Occipital lobe (tissue), 2 donors: ENCODE results near the gene ATXN10. TPM values are rescaled to one million over a fixed set of nuclear protein-coding genes. Genes with fewer than 3 reads are reported as not detected.

ENCODE experiments used
- DNase-seq: peaks from one replicate; lab custom pipeline; 2025; lab: John Stamatoyannopoulos, UW
- total RNA-seq: library from RNA; depleted of rRNA; stranded (reverse); fragments of >200 nt; gene quantifications from one replicate; pipeline ENCODE4 v1.2.3, GENCODE V29; 2014

Gene ATXN10
- total RNA-seq, 1 donor from 2014 or later, result 326 TPM

DNA sequence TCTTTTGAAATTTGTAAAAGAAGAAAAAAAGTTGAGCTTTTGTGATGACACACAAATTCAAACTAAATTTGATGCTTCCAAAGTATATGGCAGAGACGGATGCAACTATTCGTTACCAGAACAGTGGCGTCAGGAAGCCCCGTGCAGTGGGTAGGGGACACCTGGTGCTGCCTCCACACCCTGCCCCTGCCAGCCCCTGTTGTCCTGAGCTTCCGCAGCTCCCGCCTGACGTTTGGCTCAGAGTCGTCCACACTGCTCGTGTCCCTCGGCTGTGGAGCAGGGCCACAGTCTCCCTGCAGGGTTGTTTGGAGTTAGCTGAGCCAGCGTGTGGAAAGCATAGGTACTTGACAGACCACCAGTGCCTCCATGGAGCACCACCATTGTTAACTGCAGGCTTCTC is 86.3 kb downstream of the ATXN10 start:
- DNase-seq, result no peak

- no peak for DNase-seq
Observed at GRCh38 chr22:45758603-45759002, 87.0 kb downstream of the ATXN10 start.

- no peak for DNase-seq
Observed at GRCh38 chr22:45760682-45761081, 89.0 kb downstream of the ATXN10 start.

DNA sequence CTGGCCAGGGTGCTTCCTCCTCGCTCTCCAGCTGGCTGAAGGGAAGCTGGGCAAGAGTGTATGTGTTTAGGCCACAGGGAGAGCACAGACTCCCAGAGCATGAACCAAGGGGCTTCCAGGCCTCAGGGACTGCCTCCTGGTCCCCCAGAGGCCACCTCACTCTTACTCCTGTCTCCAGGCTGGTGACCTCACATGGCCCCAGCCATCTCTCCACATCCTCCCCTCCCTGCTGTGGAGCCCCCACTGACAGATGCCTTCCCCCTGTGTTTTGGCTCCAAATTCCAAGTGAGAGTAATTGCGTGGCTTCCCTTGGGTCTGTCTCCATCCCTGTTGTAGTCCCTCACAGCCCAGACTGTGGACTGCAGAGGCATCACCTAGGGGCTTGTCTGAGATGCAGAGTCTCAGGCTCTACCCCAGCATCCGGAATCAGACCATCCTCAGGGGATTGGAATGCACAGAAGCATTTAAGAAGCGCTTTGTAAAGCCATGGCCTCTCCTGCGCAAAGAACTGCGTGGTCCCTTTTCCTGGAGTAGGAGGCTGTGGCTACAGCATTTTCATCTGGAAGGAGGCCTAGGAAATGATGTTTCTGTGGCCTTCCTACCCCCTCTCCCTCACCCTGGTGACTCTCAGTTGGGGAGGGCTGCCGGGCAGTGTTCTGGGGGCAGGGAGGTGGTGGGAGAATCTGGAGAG is 91.1 kb downstream of the ATXN10 start:
- DNase-seq, result no peak

DNA sequence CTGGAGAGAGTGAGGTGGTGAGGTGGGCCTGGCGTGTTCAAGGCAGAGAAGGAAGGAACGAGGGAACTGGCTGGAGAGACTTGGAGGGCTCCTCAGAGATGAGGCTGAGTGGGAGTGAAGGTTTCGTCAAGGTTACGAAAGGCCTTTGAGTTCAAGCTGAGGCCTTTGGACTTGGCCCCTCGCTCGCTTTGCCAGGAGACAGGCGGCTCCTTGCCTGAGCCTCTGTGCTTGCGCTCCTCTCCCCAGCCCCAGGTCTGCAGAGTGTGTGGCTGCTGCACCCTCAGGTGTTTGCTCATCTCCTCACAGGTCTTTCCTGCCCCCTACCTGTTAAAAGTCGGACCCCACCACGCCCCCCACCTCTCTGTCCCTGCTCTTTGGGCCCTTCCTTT is 91.6 kb downstream of the ATXN10 start:
- no peak for DNase-seq

DNA sequence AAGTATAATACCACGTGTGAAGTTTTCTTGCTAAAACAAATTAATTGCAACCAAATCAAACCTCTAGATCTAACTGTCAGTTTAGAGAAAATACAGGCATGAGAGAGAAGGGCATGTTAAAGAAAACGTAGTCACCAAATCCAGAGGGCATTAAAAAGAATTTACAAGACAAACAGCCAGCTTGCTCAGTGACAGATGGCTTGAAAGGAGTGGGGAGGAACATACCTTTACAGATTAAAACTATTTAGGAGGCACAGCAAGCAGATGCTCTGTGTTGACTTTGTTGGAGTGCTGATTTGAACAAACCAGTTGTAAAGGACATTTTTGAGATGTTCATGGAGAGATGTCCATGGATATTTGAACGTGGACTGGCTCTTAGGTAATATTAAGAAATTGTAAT is 96.9 kb downstream of the ATXN10 start:
- DNase-seq, result no peak

- DNase-seq, result no peak
Observed at GRCh38 chr22:45769569-45770210, 98.1 kb downstream of the ATXN10 start.

DNA sequence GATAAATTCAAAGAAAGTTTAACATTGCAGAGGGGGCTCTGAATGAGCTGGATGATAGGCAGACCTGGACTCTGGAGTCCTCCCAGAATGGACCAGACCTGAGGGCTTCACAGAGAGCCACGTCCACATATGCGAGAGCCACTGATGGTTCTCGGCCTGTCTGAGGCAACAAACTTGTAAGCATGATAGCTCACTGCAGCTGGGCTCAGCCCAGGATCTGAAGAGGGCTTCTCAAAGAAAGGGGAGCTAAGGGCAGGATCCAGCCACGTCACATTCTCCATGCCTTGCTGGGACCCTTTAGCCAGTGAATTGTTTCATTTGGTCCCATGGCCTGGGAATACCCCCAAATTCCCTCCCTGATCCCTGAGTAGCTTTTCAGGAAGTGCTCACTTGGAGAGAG is 98.9 kb downstream of the ATXN10 start:
- DNase-seq, result no peak

DNA sequence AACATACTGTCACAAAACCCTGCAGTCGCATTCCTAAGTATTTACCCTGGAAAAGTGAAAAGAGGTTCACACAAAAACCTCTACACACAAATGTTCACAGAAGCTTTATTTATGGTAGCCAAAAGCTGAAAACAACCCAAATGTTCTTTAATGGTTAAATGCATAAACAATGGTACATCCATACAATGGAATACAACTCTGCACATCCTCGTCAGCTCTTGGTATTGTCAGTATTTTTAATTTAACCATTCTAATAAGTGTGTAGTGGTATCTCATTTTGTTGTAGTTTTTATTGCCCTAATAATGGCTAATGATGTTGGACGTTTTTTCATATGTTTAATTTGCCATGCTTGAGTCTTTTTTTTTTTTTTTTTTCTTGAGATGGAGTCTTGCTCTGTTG is 99.4 kb downstream of the ATXN10 start:
- DNase-seq, result no peak

- no peak for DNase-seq
Observed at GRCh38 chr22:45771711-45772110, 100.1 kb downstream of the ATXN10 start.

DNA sequence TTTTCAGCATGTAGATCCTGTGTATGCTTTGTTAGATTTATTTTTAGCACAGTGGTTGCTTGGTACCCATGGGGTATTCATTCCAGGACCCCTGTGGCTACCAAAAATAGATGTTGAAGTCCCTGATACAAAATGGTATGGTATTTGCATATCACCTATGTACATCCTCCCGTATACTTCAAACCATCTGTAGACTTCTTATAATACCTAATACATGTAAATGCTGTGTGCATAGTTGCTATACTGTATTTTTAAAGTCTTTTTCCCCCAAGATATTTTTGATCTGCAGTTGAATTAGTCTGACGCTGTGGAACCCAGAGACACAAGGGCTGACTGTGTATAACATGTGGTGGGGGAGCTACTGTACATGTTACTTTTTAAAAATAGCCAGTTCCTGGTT is 101.1 kb downstream of the ATXN10 start:
- DNase-seq, result no peak

- DNase-seq, result no peak
Observed at GRCh38 chr22:45774001-45774670, 102.5 kb downstream of the ATXN10 start.

DNA sequence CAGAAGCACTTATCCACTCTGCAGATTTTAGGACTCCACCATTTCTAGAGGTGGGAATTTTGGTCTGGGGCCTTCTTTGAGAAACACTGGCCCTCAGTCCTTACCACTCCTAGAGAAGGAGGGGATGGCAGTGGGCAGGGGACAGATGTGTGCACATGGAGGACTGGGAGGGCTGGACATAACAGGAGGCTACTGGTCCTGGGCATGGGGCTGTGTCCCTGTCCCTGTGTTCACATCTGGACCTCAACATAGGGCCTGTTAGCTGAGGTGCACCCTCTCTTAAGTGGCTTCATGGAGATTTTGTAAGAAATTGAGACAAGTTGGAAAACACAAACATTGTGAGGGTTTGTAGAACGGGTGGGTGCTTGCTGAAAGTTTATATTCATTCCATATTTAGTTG is 103.4 kb downstream of the ATXN10 start:
- DNase-seq, result no peak

DNA sequence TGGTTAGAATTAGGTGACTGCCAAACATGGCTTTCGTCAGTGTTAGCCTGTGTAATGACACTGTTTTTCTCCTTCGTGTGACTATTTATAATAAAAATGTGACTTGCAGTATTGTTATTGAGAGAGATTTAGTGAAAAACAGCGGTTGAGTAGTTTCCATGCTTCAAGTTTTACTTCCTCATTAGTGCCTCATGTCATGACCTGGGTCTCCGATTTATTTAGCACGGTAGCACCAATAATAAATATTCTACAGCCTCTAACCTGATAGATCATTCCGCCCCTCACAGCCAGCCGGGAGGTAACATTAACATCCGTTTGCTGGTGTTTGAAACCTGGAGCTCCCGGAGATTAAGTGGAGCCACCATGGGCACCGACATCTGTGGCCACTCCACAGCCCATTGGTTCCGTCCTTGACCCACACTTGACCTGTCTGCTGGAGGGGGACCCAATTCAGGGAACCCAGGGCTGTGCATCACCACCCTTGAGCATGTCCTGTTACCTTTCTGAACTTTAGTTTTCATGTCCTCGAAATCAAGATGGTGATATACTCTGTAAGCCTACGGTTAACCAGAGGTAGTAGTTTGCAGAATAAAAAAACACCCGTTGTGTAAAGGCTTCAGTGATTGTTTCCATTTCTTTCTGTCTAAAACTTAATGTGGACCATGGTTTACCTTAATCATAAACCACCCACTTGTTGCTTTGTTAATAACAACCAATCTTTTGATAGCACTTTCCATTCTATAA is 104.1 kb downstream of the ATXN10 start:
- no peak for DNase-seq

GRCh38 chr22:45776313-45776585 is 104.6 kb downstream of the ATXN10 start:
- no peak for DNase-seq

GRCh38 chr22:45777046-45777851 is 105.6 kb downstream of the ATXN10 start:
- DNase-seq, result no peak

- no peak for DNase-seq
Observed at GRCh38 chr22:45777852-45778375, 106.3 kb downstream of the ATXN10 start.

DNA sequence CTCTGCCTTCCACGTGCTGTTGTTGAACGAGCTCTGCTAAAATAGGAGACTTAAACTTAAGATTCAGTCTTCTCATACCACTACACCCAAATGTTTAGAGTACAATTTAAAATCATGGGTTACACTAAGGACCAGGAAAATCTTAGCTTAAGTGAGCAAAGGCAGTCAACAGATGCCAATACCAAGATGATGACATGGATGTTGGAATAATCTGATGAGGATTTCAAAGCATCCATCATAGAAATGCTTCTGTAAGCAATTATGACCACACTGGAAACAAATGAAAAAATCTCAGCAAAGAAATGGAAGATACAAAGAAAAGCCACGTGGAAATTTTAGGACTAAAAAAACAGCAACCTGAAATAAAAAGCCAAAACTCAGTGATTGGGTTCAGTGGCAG is 109.8 kb downstream of the ATXN10 start:
- DNase-seq, result no peak

DNA sequence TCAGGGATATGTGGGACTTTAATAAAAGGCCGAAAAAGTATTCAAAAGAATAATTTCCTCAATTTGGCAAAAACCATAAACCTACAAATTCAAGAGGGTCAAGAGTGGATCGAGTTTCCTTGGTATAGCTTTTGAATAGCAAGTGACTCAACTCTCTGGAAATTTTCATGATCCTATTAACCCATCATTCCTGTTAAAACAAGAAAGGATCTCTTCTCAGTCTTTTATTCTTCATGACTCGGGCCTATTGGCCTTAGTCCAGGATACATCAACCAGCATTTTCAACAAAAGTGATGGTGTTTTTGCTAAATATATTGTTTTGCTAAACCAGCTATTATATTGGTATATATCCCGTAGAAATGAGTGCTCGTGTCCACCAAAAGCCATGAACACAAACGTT is 110.3 kb downstream of the ATXN10 start:
- no peak for DNase-seq

DNA sequence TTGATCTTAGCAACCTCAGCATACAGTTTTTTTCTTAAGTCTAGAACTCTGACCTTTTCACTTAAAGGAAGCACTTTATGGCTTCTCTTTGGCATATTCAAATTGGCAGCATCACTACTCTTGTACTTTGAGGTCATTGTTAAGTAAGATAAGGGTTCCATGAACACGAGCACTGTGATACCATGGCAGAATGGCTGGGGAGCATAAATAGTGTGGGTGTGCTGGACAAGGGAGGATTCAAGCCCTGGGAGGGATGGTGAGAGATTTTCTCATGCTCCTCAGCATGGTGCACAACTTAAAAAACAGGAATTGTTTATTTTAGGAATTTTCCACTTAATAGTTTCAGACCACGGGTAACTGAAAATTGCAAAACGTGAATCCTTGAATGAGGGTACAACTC is 111.4 kb downstream of the ATXN10 start:
- DNase-seq, result no peak

DNA sequence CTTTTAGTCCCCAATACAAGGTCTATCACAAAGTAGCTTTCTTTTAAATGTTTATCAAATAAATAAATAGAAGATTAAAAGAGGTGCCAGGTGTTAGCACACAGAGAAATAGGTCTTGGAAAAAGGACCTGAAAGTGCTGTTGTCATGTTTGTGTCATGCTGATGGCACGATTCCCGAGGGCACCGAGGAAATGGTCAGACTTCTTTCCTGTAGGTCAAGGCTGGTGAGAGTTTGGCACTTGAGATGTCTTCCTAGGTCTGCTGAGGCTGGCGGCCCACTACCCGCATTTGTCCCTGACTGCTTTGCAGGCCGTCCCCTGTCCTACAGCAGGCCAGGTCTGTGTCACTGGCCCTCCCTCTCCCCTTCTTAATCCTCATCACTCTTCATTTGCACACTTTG is 112.1 kb downstream of the ATXN10 start:
- DNase-seq, result no peak
